Upper lobe of left lung (tissue), 6 donors: Measurements from ENCODE around the gene COQ6. TPM values are rescaled to one million over a fixed set of nuclear protein-coding genes. Genes with fewer than 3 reads are reported as not detected.

ENCODE experiments used
- ATAC-seq, 2 donors: fragments of 200-7000 bp; cut with Tn5 transposase; one replicate each; pipeline ENCODE4 v1.9.1; 2022; ENCODE audit warnings: mild to moderate bottlenecking in 2 of 2, moderate library complexity in 2 of 2; ENCODE audit not compliant: low FRiP score in 2 of 2
- DNase-seq, 2 donors: peaks; one replicate each; pipeline ENCODE4 v3.0.0-alpha.2; 2019 to 2020
- H3K27ac ChIP-seq, 4 donors: fragments of 200-600 bp; sonication (generic); one replicate each; pipeline ENCODE4 v1.5.1; 2016 to 2019
- H3K27me3 ChIP-seq, 4 donors: fragments of 200-600 bp; sonication (generic); one replicate each; pipeline ENCODE4 v1.5.1; 2017 to 2019
- H3K36me3 ChIP-seq, 4 donors: fragments of 200-600 bp; sonication (generic); one replicate each; pipeline ENCODE4 v1.5.1; 2016 to 2019
- H3K4me1 ChIP-seq, 4 donors: fragments of 200-600 bp; sonication (generic); one replicate each; pipeline ENCODE4 v1.5.1; 2018 to 2019
- H3K4me3 ChIP-seq, 4 donors: fragments of 200-600 bp; sonication (generic); one replicate each; pipeline ENCODE4 v1.5.1; 2017 to 2019; ENCODE audit warnings: mild to moderate bottlenecking in 2 of 4, moderate library complexity in 1 of 4
- H3K9me3 ChIP-seq, 4 donors: fragments of 200-600 bp; sonication (generic); one replicate each; pipeline ENCODE4 v1.5.1; 2018 to 2019
- EP300 ChIP-seq, 4 donors: sonication (generic); formaldehyde crosslinking; IDR thresholded peaks; one replicate each; pipeline ENCODE4 v1.5.1; 2017; ENCODE audit warnings: antibody characterized with exemption in 4 of 4, control low read depth in 2 of 4
- POLR2A ChIP-seq, 4 donors: fragments of 450-650 bp; IDR thresholded peaks; one replicate each; pipeline ENCODE4 v1.5.1; 2016 to 2017; ENCODE audit warnings: antibody characterized with exemption in 4 of 4, mild to moderate bottlenecking in 2 of 4
- POLR2AphosphoS5 ChIP-seq, 2 donors: sonication (generic); formaldehyde crosslinking; IDR thresholded peaks; one replicate each; pipeline ENCODE4 v1.5.1; 2017; ENCODE audit warnings: antibody characterized with exemption in 2 of 2
- whole genome bisulfite sequencing, 2 donors: methylation state at CpG; one replicate each; pipeline ENCODE4 v1.1.5; 2017 to 2018; 5-methylcytosine and 5-hydroxymethylcytosine counted together
- total RNA-seq, 6 donors: library from RNA; depleted of rRNA in 4 of 6; stranded (reverse); fragments of >200 nt in 4 of 6; gene quantifications; one replicate each; pipeline versions ENCODE4 v1.1.0 to v1.2.1, GENCODE V29; 2016 to 2021
- TF ChIP-seq, protein P1 (sequence below), 6 experiments: fragments of 450-650 bp in 4 of 6; fragments of 200-600 bp in 2 of 6; sonication (generic) in 2 of 6; IDR thresholded peaks; one replicate each; pipeline ENCODE4 v1.5.1; 2016 to 2019; ENCODE audit warnings: antibody characterized with exemption in 6 of 6
- donor health status: DM: no; HTN: no; CAD: no; lungs with moderate emphysema.
- donor health status: DM: no; HTN: yes; CAD: no; lungs with severe emphysema.

The COQ6 gene
- total RNA-seq, 6 donors from 2014 or later = 16.9 to 108 (median 23.7) TPM

DNA sequence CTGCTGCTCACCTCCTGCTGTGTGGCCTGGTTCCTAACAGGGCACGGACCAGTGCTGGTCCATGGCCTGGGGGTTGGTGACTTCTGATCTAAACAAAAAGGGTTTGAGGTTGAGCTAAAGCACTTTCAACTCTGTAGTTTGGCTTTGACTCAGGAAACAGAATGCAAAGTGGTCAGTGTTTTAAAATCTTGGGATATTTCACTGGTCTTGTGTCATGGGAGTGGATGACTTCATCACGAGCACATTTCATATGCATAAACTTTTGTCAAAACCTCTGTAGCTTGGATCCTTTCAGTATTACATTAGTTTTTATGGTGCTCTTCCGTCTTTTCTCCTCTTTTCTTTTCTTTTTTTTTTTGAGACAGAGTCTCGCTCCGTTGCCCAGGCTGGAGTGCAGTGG is 25.8 kb upstream of the COQ6 start:
- TF ChIP-seq POLR2AphosphoS5 (IDR thresholded peaks at IDR 0.05) (no peak), POLR2A (IDR thresholded peaks at IDR 0.05) (no peak), EP300 (IDR thresholded peaks at IDR 0.05) (no peak)
- TF ChIP-seq, protein P1, sequence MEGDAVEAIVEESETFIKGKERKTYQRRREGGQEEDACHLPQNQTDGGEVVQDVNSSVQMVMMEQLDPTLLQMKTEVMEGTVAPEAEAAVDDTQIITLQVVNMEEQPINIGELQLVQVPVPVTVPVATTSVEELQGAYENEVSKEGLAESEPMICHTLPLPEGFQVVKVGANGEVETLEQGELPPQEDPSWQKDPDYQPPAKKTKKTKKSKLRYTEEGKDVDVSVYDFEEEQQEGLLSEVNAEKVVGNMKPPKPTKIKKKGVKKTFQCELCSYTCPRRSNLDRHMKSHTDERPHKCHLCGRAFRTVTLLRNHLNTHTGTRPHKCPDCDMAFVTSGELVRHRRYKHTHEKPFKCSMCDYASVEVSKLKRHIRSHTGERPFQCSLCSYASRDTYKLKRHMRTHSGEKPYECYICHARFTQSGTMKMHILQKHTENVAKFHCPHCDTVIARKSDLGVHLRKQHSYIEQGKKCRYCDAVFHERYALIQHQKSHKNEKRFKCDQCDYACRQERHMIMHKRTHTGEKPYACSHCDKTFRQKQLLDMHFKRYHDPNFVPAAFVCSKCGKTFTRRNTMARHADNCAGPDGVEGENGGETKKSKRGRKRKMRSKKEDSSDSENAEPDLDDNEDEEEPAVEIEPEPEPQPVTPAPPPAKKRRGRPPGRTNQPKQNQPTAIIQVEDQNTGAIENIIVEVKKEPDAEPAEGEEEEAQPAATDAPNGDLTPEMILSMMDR (IDR thresholded peaks at IDR 0.05) = no peak
- H3K4me3 ChIP-seq = no peak overlapping the region
- H3K4me1 ChIP-seq = no peaks in the 10 kb centered on the region
- peaks cover 54 to 100% (median 82%) of the 10 kb centered on the region in 4 donors for H3K36me3 ChIP-seq
- no peaks in the 10 kb centered on the region for H3K27me3 ChIP-seq
- H3K27ac ChIP-seq = no peak overlapping the region
- no peaks in the 10 kb centered on the region for H3K9me3 ChIP-seq
- no peak for ATAC-seq
- no peak for DNase-seq
- 96 to 97% methylated on average over 5 of the region's 5 CpGs for WGBS, 2 donors

DNA sequence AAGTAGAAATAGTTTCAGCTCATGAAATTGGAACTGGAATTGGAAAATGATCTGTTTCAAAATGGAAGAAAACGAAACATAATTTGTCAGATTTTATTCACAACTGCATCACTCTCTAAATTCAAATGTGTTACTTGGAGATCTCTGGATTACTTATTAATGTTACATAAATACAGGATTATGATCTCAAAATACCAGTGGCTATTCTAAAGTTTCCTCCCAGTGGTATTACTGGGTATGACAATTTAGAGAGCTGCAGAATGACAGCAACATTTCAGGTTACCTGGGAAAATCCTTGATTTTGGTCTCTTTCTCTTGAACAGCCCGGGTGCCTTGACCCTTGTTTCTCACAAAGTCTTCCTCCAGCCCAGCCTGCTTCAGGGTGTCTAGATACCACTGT is 14.4 kb upstream of the COQ6 start:
- Histone ChIP-seq H3K4me3 (no peak overlapping the region), H3K27me3 (no peaks in the 10 kb centered on the region), H3K9me3 (no peaks in the 10 kb centered on the region), H3K4me1 (no peaks in the 10 kb centered on the region), H3K27ac (no peak overlapping the region), H3K36me3 (peaks cover 26 to 83% (median 41%) of the 10 kb centered on the region in 4 donors)
- no peak for ATAC-seq
- WGBS, 2 donors = 67 to 77% methylated on average over 2 of the region's 2 CpGs
- DNase-seq = no peak
- TF ChIP-seq, protein P1 (IDR thresholded peaks at IDR 0.05) = peak in 1 of 6 experiments; percentile 28
- no peak for TF ChIP-seq EP300 (IDR thresholded peaks at IDR 0.05)
- no peak for TF ChIP-seq POLR2AphosphoS5 (IDR thresholded peaks at IDR 0.05)
- no peak for TF ChIP-seq POLR2A (IDR thresholded peaks at IDR 0.05)

DNA sequence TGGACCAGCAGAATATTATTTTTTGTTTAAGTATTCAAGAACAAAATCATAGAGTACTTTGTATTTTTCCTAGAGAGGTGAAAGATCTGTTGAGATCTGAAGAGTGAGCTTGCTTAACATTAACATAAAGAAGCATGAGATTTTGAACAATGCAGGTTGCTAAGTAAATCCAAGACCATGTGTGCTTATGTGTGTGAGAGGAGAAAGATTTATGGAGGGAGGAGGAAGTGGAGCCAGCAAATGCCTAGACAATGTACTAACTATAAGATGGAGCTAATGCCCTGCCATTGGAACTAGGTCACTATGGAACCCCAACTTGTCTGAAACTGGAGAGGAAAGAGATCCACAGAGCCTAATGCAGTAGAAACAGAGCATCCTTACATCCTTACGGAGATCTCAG is 13.6 kb upstream of the COQ6 start:
- ATAC-seq (no peak), DNase-seq (no peak)
- Histone ChIP-seq H3K4me1 (no peaks in the 10 kb centered on the region), H3K27ac (no peak overlapping the region), H3K9me3 (no peaks in the 10 kb centered on the region), H3K27me3 (no peaks in the 10 kb centered on the region), H3K4me3 (no peak overlapping the region), H3K36me3 (peaks cover 17 to 76% (median 35%) of the 10 kb centered on the region in 4 donors)
- TF ChIP-seq EP300 (IDR thresholded peaks at IDR 0.05) (no peak), POLR2A (IDR thresholded peaks at IDR 0.05) (no peak)
- TF ChIP-seq, protein P1 (IDR thresholded peaks at IDR 0.05) = no peak
- 95 to 100% methylated on average over 1 of the region's 1 CpG for WGBS, 2 donors

DNA sequence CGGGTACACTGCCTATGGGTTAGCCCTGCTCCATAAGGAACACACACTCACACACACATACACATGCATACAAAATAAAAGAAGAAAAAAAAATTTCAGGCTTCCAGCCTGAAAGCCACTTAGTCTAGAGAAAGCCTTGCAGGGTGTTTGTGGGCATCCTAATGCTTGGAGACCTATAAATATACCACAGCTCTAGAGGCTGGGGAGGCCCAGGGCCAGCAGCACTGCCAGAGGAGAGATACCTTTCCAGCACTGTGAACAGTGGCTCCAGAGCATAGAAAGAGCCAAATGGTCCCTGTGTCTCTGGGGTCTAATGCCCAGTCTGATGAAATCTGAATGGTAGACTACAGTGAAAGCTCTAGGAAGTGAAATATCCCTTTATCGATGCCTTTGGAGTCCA is 13.1 kb upstream of the COQ6 start:
- Histone ChIP-seq H3K27ac (no peak overlapping the region), H3K4me1 (no peaks in the 10 kb centered on the region), H3K9me3 (no peaks in the 10 kb centered on the region), H3K36me3 (peaks cover 13 to 71% (median 30%) of the 10 kb centered on the region in 4 donors), H3K27me3 (no peaks in the 10 kb centered on the region), H3K4me3 (no peak overlapping the region)
- ATAC-seq (no peak), DNase-seq (no peak)
- WGBS, 2 donors = 85 to 97% methylated on average over 2 of the region's 2 CpGs
- TF ChIP-seq POLR2A (IDR thresholded peaks at IDR 0.05) (no peak), EP300 (IDR thresholded peaks at IDR 0.05) (no peak), POLR2AphosphoS5 (IDR thresholded peaks at IDR 0.05) (no peak)
- TF ChIP-seq, protein P1 (IDR thresholded peaks at IDR 0.05) = no peak

DNA sequence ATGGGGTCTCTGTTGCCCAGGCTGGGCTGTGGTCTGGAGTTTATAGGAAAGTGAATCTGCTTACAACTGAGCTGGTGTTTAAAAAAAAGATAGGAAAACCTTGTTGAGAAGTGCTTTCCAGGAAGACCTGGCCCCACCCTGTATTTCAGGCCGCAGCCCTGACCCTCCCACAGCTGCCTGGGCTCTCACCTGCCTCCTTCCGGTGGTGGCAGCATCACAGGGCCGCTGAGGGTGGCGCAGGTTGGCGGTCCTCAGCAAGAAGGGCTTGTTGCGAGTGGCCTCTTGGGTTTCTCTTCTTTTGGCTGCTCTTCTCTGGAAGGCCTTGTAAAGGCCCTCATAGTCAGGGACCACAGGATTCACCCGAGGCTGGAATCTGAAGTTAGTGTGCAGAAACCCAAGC is 7.9 kb upstream of the COQ6 start:
- Histone ChIP-seq H3K9me3 (no peaks in the 10 kb centered on the region), H3K36me3 (peaks cover 0 to 43% (median 11%) of the 10 kb centered on the region in 4 donors), H3K4me3 (no peak overlapping the region), H3K27me3 (no peaks in the 10 kb centered on the region), H3K4me1 (peaks cover 6 to 23% (median 17%) of the 10 kb centered on the region in 4 donors), H3K27ac (peak overlapping the region in 1 of 4 donors; percentile 19)
- WGBS, 2 donors = 91 to 93% methylated on average over 3 to 7 of the region's 7 CpGs
- peak in 1 of 2 donors; percentile 47 for DNase-seq
- TF ChIP-seq POLR2A (IDR thresholded peaks at IDR 0.05) (no peak), POLR2AphosphoS5 (IDR thresholded peaks at IDR 0.05) (no peak), EP300 (IDR thresholded peaks at IDR 0.05) (no peak)
- TF ChIP-seq, protein P1 (IDR thresholded peaks at IDR 0.05) = no peak
- no peak for ATAC-seq
